CD4-positive, alpha-beta memory T cell (primary cell): ENCODE results near the gene PIP4K2B. TPM values are rescaled to one million over a fixed set of nuclear protein-coding genes. Genes with fewer than 3 reads are reported as not detected.
A peak's percentile ranks its signal among the peaks of the same experiment; 100 is the strongest.

Source experiments
- CTCF ChIA-PET: fragments of 350-600 bp; sonication (Branson Sonifier 250); formaldehyde crosslinking; loops from one replicate; lab custom pipeline; 2021; ENCODE audit warnings: inconsistent platforms; ENCODE audit not compliant: partially characterized antibody; lab: Charles Lee
- POLR2A ChIA-PET: fragments of 350-600 bp; sonication (Branson Sonifier 250); formaldehyde crosslinking; loops from one replicate; lab custom pipeline; 2021; ENCODE audit not compliant: partially characterized antibody; lab: Charles Lee
- DNase-seq, 5 donors: peaks; one replicate each; pipeline versions ENCODE4 v3.0.0 to v3.0.0-alpha.2; 2020 to 2022; ENCODE audit warnings: mixed read lengths in 1 of 5
- H3K27ac ChIP-seq: one replicate; pipeline ENCODE4 v1.7.0; 2013; ENCODE audit warnings: low read depth, low read length
- H3K27me3 ChIP-seq: 2 replicates; pipeline ENCODE4 v1.7.0; 2013; ENCODE audit warnings: mild to moderate bottlenecking, low read length, moderate library complexity; ENCODE audit not compliant: insufficient read depth
- H3K36me3 ChIP-seq: 2 replicates; pipeline ENCODE4 v1.7.0; 2013; ENCODE audit warnings: mild to moderate bottlenecking, low read length, moderate library complexity; ENCODE audit not compliant: insufficient read depth
- H3K4me1 ChIP-seq: 2 replicates; pipeline ENCODE4 v1.7.0; 2013; ENCODE audit warnings: mild to moderate bottlenecking, low read length, moderate library complexity; ENCODE audit not compliant: insufficient read depth
- H3K4me3 ChIP-seq, 2 donors: one replicate each; pipeline ENCODE4 v1.7.0; 2013; ENCODE audit warnings: low read length in 2 of 2, mild to moderate bottlenecking in 1 of 2
- H3K9me3 ChIP-seq, 2 donors: one replicate each; pipeline ENCODE4 v1.7.0; 2013; ENCODE audit warnings: low read length in 2 of 2, control low read depth in 1 of 2; ENCODE audit not compliant: control insufficient read depth in 1 of 2
- H3K27ac Mint-ChIP-seq, 7 donors: one replicate each; pipeline ENCODE4 v1.8.0; 2020 to 2021; ENCODE audit warnings: mixed read lengths in 7 of 7, mild to moderate bottlenecking in 6 of 7, inconsistent platforms in 3 of 7, moderate library complexity in 3 of 7
- H3K27me3 Mint-ChIP-seq, 2 donors: one replicate each; pipeline ENCODE4 v1.8.0; 2020 to 2021; ENCODE audit warnings: mixed read lengths in 2 of 2
- H3K36me3 Mint-ChIP-seq, 2 donors: one replicate each; pipeline ENCODE4 v1.8.0; 2020 to 2021; ENCODE audit warnings: mixed read lengths in 2 of 2, inconsistent platforms in 1 of 2, mild to moderate bottlenecking in 1 of 2
- H3K4me1 Mint-ChIP-seq, 4 donors: one replicate each; pipeline ENCODE4 v1.8.0; 2020 to 2021; ENCODE audit warnings: mixed read lengths in 4 of 4, mild to moderate bottlenecking in 1 of 4
- H3K4me3 Mint-ChIP-seq, 8 donors: one replicate each; pipeline ENCODE4 v1.8.0; 2020 to 2021; ENCODE audit warnings: mixed read lengths in 8 of 8, mild to moderate bottlenecking in 7 of 8, moderate library complexity in 6 of 8, inconsistent platforms in 3 of 8
- H3K9me3 Mint-ChIP-seq, 8 donors: one replicate each; pipeline ENCODE4 v1.8.0; 2020 to 2021; ENCODE audit warnings: mixed read lengths in 8 of 8, mild to moderate bottlenecking in 5 of 8, inconsistent platforms in 3 of 8, moderate library complexity in 1 of 8
- intact Hi-C: fragments of 100-400 bp; cut with micrococcal nuclease; formaldehyde crosslinking; loops from one replicate; pipeline ENCODE4 v1.15.1; 2023
- polyA plus RNA-seq, 2 donors: library from polyadenylated mRNA; unstranded; fragments of 300-500 nt; fragmentation: Illumina TruSeq; gene quantifications; one replicate each; pipeline ENCODE4 v1.2.3, GENCODE V29; 2021
- total RNA-seq, 2 experiments: library from RNA; stranded (reverse); gene quantifications; one replicate each; pipeline ENCODE4 v1.2.3, GENCODE V29; 2021

Gene PIP4K2B
- total and polyA plus RNA-seq, 4 experiments from 2014 or later: 10.2 to 66.3 (median 36.2) TPM

DNA sequence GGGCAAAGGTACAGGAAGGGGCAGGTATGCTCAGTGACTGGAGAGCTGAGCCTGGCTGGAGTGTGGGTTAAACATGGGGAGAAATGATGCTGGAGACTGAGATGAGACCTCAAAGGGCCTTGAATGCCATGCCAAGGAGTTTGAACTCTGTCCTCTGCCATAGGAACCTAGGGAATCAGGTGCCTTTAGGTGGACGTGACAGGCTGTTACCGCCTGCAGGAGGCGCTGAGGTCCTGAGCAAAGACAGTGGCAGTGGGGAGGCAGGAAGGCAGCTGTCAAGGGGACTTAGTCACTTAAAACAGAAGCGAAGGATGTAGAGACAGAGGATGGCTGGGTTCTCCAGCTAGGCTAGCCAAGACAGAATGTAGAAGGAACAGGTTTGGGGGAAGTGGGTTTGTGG is 37.7 kb downstream of the PIP4K2B start:
- Mint-ChIP-seq H3K36me3 (peaks cover 59 to 71% of the 10 kb centered on the region in 2 donors), H3K27ac (peak overlapping the region in 5 of 7 donors; percentile 64 to 85 (median 80)), H3K27me3 (no peaks in the 10 kb centered on the region), H3K4me3 (no peak overlapping the region), H3K4me1 (peaks cover 0 to 11% (median 7%) of the 10 kb centered on the region in 4 donors), H3K9me3 (no peaks in the 10 kb centered on the region)
- POLR2A ChIA-PET: interaction anchor here (0.9 to 2.3 kb wide), 3 partner anchors 9 to 32 kb away, joined by 3 to 9 read pairs (median 4); partner anchors contain the start of genes CISD3 and PSMB3
- Histone ChIP-seq H3K4me3 (no peak overlapping the region), H3K36me3 (peaks cover 67% of the 10 kb centered on the region), H3K9me3 (no peaks in the 10 kb centered on the region), H3K27ac (no peak overlapping the region), H3K27me3 (no peaks in the 10 kb centered on the region), H3K4me1 (peaks cover 3% of the 10 kb centered on the region)
- CTCF ChIA-PET: no interaction called here
- peak in 1 of 5 donors; percentile 15 for DNase-seq
- intact Hi-C loops: no loop called here

DNA sequence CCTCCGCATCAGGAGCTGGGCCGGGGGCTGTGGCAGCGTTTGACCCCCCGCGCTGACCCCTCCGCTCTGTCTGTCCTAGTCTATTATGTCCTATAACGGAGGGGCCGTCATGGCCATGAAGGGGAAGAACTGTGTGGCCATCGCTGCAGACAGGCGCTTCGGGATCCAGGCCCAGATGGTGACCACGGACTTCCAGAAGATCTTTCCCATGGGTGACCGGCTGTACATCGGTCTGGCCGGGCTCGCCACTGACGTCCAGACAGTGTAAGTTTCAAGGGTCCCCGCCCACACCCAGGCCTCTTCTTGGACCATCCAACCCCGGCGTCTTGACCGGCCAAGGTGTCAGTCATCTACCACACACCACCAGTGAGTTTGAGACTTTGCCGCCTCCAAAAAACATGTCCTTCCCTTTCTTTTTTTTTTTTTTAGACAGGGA is 46.3 kb downstream of the PIP4K2B start:
- Mint-ChIP-seq H3K9me3 (peaks cover 0 to 14% (median 0%) of the 10 kb centered on the region in 8 donors), H3K4me1 (peaks cover 24 to 57% (median 42%) of the 10 kb centered on the region in 4 donors), H3K27me3 (peaks cover 5 to 16% of the 10 kb centered on the region in 2 donors), H3K27ac (peak overlapping the region; percentile 5 to 100 (median 93)), H3K36me3 (peaks cover 18 to 37% of the 10 kb centered on the region in 2 donors), H3K4me3 (peak overlapping the region; percentile 95 to 100 (median 99))
- no peak for DNase-seq
- POLR2A ChIA-PET: interaction anchor here (1.6 to 5.5 kb wide), 6 partner anchors 9 to 100 kb away, joined by 6 to 50 read pairs (median 15); partner anchors contain the start of genes CWC25, MLLT6, PIP4K2B and RPL23
- intact Hi-C loops: loop anchor here (2.0 to 5.0 kb wide), 5 partner anchors 72 to 400 kb away; partner anchors contain the start of genes CWC25 and RPL23
- CTCF ChIA-PET: no interaction called here
- Histone ChIP-seq H3K36me3 (peaks cover 19% of the 10 kb centered on the region), H3K27me3 (peaks cover 21% of the 10 kb centered on the region), H3K9me3 (no peaks in the 10 kb centered on the region), H3K4me1 (peaks cover 52% of the 10 kb centered on the region), H3K4me3 (peak overlapping the region; percentile 81 to 94), H3K27ac (peak overlapping the region; percentile 84)

DNA sequence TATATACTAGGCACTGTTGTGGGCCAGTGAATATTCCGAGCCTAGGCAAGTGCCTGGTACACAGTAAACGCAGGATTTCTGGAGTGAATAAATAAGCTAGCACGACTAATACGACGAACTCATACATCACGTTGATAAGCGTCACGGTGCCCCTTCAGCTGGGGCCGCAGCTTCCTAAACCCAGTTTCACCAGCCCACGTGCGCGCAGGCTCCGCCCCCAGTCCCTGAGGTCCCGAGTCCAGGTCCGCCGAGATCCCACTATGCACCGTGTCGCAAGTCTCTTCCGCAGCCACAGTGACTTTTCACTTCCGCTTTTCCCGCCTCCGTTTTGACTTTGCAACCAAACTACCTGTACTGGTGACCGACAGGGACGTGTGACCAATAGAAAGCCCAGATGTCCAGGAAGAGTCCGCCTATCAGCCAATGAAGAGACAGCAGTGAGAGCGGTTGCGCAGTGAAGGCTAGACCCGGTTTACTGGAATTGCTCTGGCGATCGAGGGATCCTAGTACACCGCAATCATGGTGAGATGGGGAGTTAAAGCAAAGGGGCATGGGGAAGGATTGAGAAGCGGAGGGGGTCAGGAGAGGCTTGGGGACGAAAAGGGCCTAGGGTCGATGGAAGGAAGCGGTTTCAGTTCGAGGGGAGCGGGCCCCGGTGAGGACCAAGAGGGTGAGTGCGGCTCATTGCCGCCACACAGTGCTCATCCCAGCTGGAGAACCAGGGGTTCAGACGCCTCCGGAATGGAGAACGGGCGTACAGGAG is 46.9 kb downstream of the PIP4K2B start, which contains the start of gene PSMB3:
TSS of gene PSMB3 (plus strand) at position 434 of the 763 bp plus-strand sequence. CDS start at position 520, 86 bp downstream.
- no peaks in the 10 kb centered on the region for H3K9me3 ChIP-seq
- H3K36me3 ChIP-seq: peaks cover 15% of the 10 kb centered on the region
- peaks cover 25 to 57% (median 43%) of the 10 kb centered on the region in 4 donors for H3K4me1 Mint-ChIP-seq
- H3K4me1 ChIP-seq: peaks cover 56% of the 10 kb centered on the region
- peak within 1 kb of the TSS; percentile 81 to 94 for H3K4me3 ChIP-seq
- peak within 1 kb of the TSS; percentile 84 for H3K27ac ChIP-seq
- H3K27me3 ChIP-seq: peaks cover 24% of the 10 kb centered on the region
- intact Hi-C loops: loop anchor here (1.0 to 5.0 kb wide), 10 partner anchors 24 to 400 kb away; partner anchors contain the start of genes CWC25, PIP4K2B and RPL23
- peak within 1 kb of the TSS; percentile 95 to 100 (median 99) for H3K4me3 Mint-ChIP-seq
- H3K36me3 Mint-ChIP-seq: peaks cover 18 to 34% of the 10 kb centered on the region in 2 donors
- POLR2A ChIA-PET: interaction anchor here (0.6 to 5.5 kb wide), 21 partner anchors 10 to 447 kb away, joined by 3 to 50 read pairs (median 6); partner anchors contain the start of genes CISD3, CWC25, LASP1 and MLLT6
- H3K9me3 Mint-ChIP-seq: peaks cover 0 to 14% (median 0%) of the 10 kb centered on the region in 8 donors
- H3K27me3 Mint-ChIP-seq: peaks cover 7 to 16% of the 10 kb centered on the region in 2 donors
- DNase-seq: peak; percentile 95 to 99 (median 97)
- H3K27ac Mint-ChIP-seq: peak within 1 kb of the TSS; percentile 93 to 100 (median 98)
- CTCF ChIA-PET: interaction anchor here (0.9 to 1.4 kb wide), 7 partner anchors 11 to 194 kb away, joined by 3 to 10 read pairs (median 4); no protein-coding TSS in a partner anchor

DNA sequence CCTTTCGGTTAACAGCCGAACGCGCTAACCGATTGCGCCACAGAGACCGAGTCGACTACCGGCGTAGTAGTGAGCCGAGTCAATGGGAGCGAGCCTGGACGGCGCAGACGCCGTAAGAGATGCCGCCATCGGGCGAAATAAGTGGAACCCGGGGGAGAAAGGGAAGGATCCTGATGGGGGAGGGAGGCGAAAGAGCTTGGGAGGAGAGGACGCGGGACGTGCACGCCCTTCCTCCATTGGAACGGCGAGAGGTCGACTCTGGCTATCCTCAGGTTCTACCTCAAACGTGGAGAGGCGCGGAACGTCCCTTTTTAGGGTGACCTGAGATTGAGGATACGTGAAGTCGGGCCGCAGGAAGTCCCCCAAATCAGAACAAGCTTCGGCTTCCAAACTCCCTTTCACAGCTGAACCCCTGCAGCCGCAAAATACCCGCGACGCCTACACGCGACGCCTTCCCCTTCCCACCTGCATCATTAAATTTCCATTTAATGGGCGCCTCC is 47.5 kb downstream of the PIP4K2B start:
- H3K9me3 ChIP-seq: no peaks in the 10 kb centered on the region
- Mint-ChIP-seq H3K36me3 (peaks cover 18 to 34% of the 10 kb centered on the region in 2 donors), H3K4me1 (peaks cover 25 to 57% (median 44%) of the 10 kb centered on the region in 4 donors)

DNA sequence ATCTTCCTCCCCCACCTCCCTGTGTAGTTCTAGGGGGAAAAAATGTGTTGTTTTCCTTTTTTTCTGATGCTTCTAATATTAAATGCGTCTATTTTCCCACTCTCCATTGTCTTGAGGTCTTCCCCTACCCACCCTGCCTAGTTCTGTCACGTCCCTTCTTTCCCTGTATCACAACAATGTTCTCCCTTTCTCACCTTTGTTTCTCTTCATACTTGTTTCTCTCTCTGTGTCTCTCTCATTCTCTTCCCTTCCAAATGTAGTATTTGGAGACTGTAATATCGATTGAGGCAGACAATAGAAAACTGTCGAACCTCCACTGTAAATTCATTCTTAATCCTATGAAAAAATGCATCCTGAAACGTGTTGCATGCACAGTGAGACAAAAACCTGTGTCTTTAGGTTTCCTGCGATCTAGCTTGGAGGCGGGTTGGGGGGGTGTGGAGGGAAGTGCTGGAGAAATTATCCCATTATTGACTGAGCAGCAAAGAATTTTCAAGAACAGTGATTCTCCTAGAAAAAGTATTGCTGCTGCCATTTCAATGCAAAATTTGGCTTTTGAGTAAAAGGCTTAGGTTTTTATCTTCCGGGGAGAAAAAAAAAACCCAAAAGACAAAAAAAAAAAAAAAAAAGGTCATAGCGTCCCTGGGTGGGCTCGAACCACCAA is 48.1 kb downstream of the PIP4K2B start:
- DNase-seq: peak in 1 of 5 donors; percentile 31
- Mint-ChIP-seq H3K4me3 (peak overlapping the region; percentile 95 to 100 (median 99)), H3K4me1 (peaks cover 27 to 63% (median 48%) of the 10 kb centered on the region in 4 donors), H3K27ac (peak overlapping the region; percentile 93 to 100 (median 98)), H3K36me3 (peaks cover 18 to 31% of the 10 kb centered on the region in 2 donors), H3K9me3 (peaks cover 0 to 14% (median 0%) of the 10 kb centered on the region in 8 donors), H3K27me3 (peaks cover 14 to 23% of the 10 kb centered on the region in 2 donors)
- peaks cover 13% of the 10 kb centered on the region for H3K36me3 ChIP-seq
- ChIA-PET POLR2A (interaction anchor here (0.8 to 5.5 kb wide), 16 partner anchors 11 to 403 kb away, joined by 3 to 50 read pairs (median 8); partner anchors contain the start of genes CISD3, LASP1, MLLT6 and PIP4K2B), CTCF (interaction anchor here (1.0 to 1.4 kb wide), 5 partner anchors 15 to 193 kb away, joined by 3 to 10 read pairs (median 4); no protein-coding TSS in a partner anchor)
- H3K27ac ChIP-seq: peak overlapping the region; percentile 84
- intact Hi-C loops: loop anchor here (5.0 kb wide), 3 partner anchors 74 to 194 kb away; partner anchors contain the start of gene RPL23
- H3K4me1 ChIP-seq: peaks cover 64% of the 10 kb centered on the region
- H3K4me3 ChIP-seq: peak overlapping the region; percentile 46 to 94
- H3K27me3 ChIP-seq: peaks cover 35% of the 10 kb centered on the region
- no peaks in the 10 kb centered on the region for H3K9me3 ChIP-seq

More for the DNA sequence above, 47.5 kb downstream of the PIP4K2B start:
- ChIA-PET CTCF (interaction anchor here (0.9 to 1.4 kb wide), 7 partner anchors 12 to 194 kb away, joined by 3 to 10 read pairs (median 4); no protein-coding TSS in a partner anchor), POLR2A (interaction anchor here (0.6 to 5.5 kb wide), 22 partner anchors 11 to 448 kb away, joined by 3 to 50 read pairs (median 6); partner anchors contain the start of genes CISD3, CWC25, LASP1 and MLLT6)
- peaks cover 61% of the 10 kb centered on the region for H3K4me1 ChIP-seq
- H3K27ac ChIP-seq: peak overlapping the region; percentile 84
- peaks cover 0 to 14% (median 0%) of the 10 kb centered on the region in 8 donors for H3K9me3 Mint-ChIP-seq
- H3K27me3 Mint-ChIP-seq: peaks cover 8 to 17% of the 10 kb centered on the region in 2 donors
- H3K4me3 Mint-ChIP-seq: peak overlapping the region; percentile 95 to 100 (median 99)
- H3K27ac Mint-ChIP-seq: peak overlapping the region; percentile 93 to 100 (median 98)
- peak; percentile 85 to 87 (median 86) for DNase-seq
- peaks cover 29% of the 10 kb centered on the region for H3K27me3 ChIP-seq
- intact Hi-C loops: loop anchor here (1.0 to 5.0 kb wide), 10 partner anchors 24 to 401 kb away; partner anchors contain the start of genes CWC25, PIP4K2B and RPL23
- peak overlapping the region; percentile 67 to 94 for H3K4me3 ChIP-seq
- H3K36me3 ChIP-seq: peaks cover 15% of the 10 kb centered on the region
